NCI-H1048 (cell line): ENCODE data around the gene SLC2A11.
A peak's percentile ranks its signal among the peaks of the same experiment; 100 is the strongest.
"Not testable (repeated sequence)": the region's sequence is repeated elsewhere in the genome, so short reads cannot be mapped to it uniquely, and the experiment has no call there.

Experiments
- DNase-seq: peaks from one replicate; lab custom pipeline; 2025; lab: John Stamatoyannopoulos, UW

SLC2A11 gene

GRCh38 chr22:23908587-23909205, 51.0 kb downstream of the SLC2A11 start:
- DNase-seq: no peak

- DNase-seq: peak; percentile 59
Observed at GRCh38 chr22:23909296-23909898, 51.7 kb downstream of the SLC2A11 start.

GRCh38 chr22:23910496-23911190, 53.0 kb downstream of the SLC2A11 start:
- DNase-seq: no peak

- DNase-seq: no peak
Observed at GRCh38 chr22:23911318-23911980, 53.8 kb downstream of the SLC2A11 start.

GRCh38 chr22:23912293-23912903, 54.7 kb downstream of the SLC2A11 start:
- no peak for DNase-seq

- DNase-seq: no peak
Observed at GRCh38 chr22:23913306-23913660, 55.6 kb downstream of the SLC2A11 start.

GRCh38 chr22:23913661-23914353, 56.1 kb downstream of the SLC2A11 start:
- peak; percentile 98 for DNase-seq

- DNase-seq: no peak
Observed at GRCh38 chr22:23915290-23915689, 57.6 kb downstream of the SLC2A11 start.

GRCh38 chr22:23920267-23920611, 62.6 kb downstream of the SLC2A11 start:
- not testable (repeated sequence) for DNase-seq

GRCh38 chr22:23921586-23922201, 64.0 kb downstream of the SLC2A11 start:
- DNase-seq: not testable (repeated sequence)

GRCh38 chr22:23922921-23923320, 65.2 kb downstream of the SLC2A11 start:
- no peak for DNase-seq

- DNase-seq: no peak
Observed at GRCh38 chr22:23925020-23925606, 67.4 kb downstream of the SLC2A11 start.

GRCh38 chr22:23926561-23926960, 68.9 kb downstream of the SLC2A11 start:
- DNase-seq: no peak
